Ascending aorta (tissue), 2 donors: ENCODE measurements around the gene BLTP1. TPM values are rescaled to one million over a fixed set of nuclear protein-coding genes. Genes with fewer than 3 reads are reported as not detected.

Experiments used
- DNase-seq, 2 donors: peaks; one replicate each; pipeline ENCODE4 v3.0.0-alpha.2; 2019; ENCODE audit warnings: low spot score in 2 of 2
- H3K27ac ChIP-seq, 2 donors: fragments of 200-600 bp; sonication (generic); one replicate each; pipeline ENCODE4 v1.5.1; 2016 to 2017; ENCODE audit warnings: mild to moderate bottlenecking in 1 of 2
- H3K27me3 ChIP-seq: fragments of 200-600 bp; sonication (generic); one replicate; pipeline ENCODE4 v1.5.1; 2017
- H3K36me3 ChIP-seq, 2 donors: fragments of 200-600 bp; sonication (generic); one replicate each; pipeline ENCODE4 v1.5.1; 2016
- H3K4me1 ChIP-seq, 2 donors: fragments of 200-600 bp; sonication (generic); one replicate each; pipeline ENCODE4 v1.5.1; 2016 to 2017; ENCODE audit warnings: mild to moderate bottlenecking in 1 of 2
- H3K4me3 ChIP-seq, 2 donors: fragments of 200-600 bp; sonication (generic); one replicate each; pipeline ENCODE4 v1.5.1; 2016 to 2017; ENCODE audit warnings: mild to moderate bottlenecking in 1 of 2
- H3K9me3 ChIP-seq, 2 donors: fragments of 200-600 bp; sonication (generic); one replicate each; pipeline ENCODE4 v1.5.1; 2016
- intact Hi-C: fragments of 100-400 bp; cut with DNase I; formaldehyde crosslinking; loops from one replicate; pipeline ENCODE4 v1.15.1; 2023
- total RNA-seq: library from RNA; depleted of rRNA; stranded (reverse); fragments of >200 nt; gene quantifications from one replicate; pipeline ENCODE4 v1.1.0, GENCODE V29; 2016
- TF ChIP-seq, protein P1 (sequence below), 3 experiments: fragments of 200-600 bp in 2 of 3; fragments of 450-650 bp in 1 of 3; sonication (generic) in 2 of 3; IDR thresholded peaks; one replicate each; pipeline ENCODE4 v1.5.1; 2016 to 2019; ENCODE audit warnings: antibody characterized with exemption in 3 of 3, mild to moderate bottlenecking in 1 of 3, moderate library complexity in 1 of 3

The BLTP1 gene
- total RNA-seq, 1 donor from 2014 or later: 188 TPM

DNA sequence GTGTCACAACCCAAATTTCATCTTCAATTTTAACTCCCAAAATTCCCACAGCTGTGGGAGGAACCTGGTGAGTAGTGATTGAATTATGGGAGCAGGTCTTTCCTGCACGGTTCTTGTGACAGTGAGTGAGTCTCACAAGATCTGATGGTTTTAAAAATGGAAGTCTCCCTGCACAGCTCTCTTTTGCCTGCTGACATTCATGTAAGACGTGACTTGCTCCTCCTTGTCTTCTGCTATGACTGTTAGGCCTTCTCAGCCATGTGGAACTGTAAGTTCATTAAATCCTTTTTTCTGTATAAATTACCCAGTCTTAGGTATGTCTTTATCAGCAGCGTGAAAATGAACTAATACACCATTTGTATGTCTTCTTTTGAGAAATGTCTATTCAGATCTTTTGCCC is 13.0 kb upstream of the BLTP1 start:
- no peak for DNase-seq
- TF ChIP-seq, protein P1, sequence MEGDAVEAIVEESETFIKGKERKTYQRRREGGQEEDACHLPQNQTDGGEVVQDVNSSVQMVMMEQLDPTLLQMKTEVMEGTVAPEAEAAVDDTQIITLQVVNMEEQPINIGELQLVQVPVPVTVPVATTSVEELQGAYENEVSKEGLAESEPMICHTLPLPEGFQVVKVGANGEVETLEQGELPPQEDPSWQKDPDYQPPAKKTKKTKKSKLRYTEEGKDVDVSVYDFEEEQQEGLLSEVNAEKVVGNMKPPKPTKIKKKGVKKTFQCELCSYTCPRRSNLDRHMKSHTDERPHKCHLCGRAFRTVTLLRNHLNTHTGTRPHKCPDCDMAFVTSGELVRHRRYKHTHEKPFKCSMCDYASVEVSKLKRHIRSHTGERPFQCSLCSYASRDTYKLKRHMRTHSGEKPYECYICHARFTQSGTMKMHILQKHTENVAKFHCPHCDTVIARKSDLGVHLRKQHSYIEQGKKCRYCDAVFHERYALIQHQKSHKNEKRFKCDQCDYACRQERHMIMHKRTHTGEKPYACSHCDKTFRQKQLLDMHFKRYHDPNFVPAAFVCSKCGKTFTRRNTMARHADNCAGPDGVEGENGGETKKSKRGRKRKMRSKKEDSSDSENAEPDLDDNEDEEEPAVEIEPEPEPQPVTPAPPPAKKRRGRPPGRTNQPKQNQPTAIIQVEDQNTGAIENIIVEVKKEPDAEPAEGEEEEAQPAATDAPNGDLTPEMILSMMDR (IDR thresholded peaks at IDR 0.05): no peak
- intact Hi-C loops: no loop called here
- Histone ChIP-seq H3K4me3 (no peak overlapping the region), H3K9me3 (no peaks in the 10 kb centered on the region), H3K4me1 (no peaks in the 10 kb centered on the region), H3K36me3 (no peaks in the 10 kb centered on the region), H3K27ac (no peak overlapping the region), H3K27me3 (no peaks in the 10 kb centered on the region)

- intact Hi-C loops: no loop called here
- Histone ChIP-seq H3K27ac (no peak overlapping the region), H3K4me1 (no peaks in the 10 kb centered on the region), H3K27me3 (no peaks in the 10 kb centered on the region), H3K4me3 (no peak overlapping the region), H3K36me3 (no peaks in the 10 kb centered on the region), H3K9me3 (no peaks in the 10 kb centered on the region)
- TF ChIP-seq, protein P1 (IDR thresholded peaks at IDR 0.05): no peak
- no peak for DNase-seq
Observed at GRCh38 chr4:122140834-122141233, 11.3 kb upstream of the BLTP1 start.

DNA sequence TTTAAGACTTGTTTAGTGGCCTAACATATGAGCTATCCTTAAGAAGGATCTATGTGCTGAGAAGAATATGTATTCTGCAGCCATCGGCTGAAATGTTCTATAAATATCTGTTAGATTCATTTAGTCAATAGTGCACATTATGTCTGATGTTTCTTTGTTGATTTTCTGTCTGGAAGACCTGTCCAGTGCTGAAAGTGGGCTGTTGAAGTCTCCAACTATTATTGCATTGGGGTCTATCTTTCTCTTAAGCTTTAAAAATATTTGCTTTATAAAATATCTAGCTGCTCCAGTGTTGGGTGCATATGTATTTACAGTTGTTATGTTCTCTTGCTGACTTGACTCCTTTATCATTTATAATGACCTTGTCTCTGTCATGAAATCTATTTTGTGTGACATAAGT is 9.4 kb upstream of the BLTP1 start:
- intact Hi-C loops: no loop called here
- Histone ChIP-seq H3K9me3 (no peaks in the 10 kb centered on the region), H3K36me3 (no peaks in the 10 kb centered on the region), H3K4me3 (no peak overlapping the region), H3K27ac (no peak overlapping the region), H3K27me3 (no peaks in the 10 kb centered on the region), H3K4me1 (no peaks in the 10 kb centered on the region)
- TF ChIP-seq, protein P1 (IDR thresholded peaks at IDR 0.05): no peak
- no peak for DNase-seq

DNA sequence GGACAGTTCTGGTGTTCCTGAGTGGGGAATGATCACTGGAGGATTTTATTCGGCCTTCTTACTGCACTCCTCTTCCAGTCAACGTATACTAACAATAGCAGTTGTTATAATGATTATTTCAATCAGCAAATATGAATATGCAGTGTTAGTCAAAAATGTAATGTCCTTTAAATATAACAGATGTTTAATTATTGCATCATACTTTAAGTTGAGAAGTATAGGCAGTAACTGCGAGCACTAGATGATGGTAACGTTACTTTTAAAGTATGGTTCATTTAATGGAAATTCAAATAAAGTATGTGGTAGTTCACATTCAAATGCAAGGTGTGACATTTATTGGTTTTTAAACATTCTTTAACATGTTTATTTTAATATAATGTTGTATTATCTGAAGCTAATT is 5.5 kb upstream of the BLTP1 start:
- Histone ChIP-seq H3K27me3 (no peaks in the 10 kb centered on the region), H3K27ac (no peak overlapping the region), H3K9me3 (no peaks in the 10 kb centered on the region), H3K4me3 (no peak overlapping the region), H3K4me1 (peaks cover 0 to 7% of the 10 kb centered on the region in 2 donors), H3K36me3 (no peaks in the 10 kb centered on the region)
- intact Hi-C loops: no loop called here
- TF ChIP-seq, protein P1 (IDR thresholded peaks at IDR 0.05): no peak
- DNase-seq: no peak

DNA sequence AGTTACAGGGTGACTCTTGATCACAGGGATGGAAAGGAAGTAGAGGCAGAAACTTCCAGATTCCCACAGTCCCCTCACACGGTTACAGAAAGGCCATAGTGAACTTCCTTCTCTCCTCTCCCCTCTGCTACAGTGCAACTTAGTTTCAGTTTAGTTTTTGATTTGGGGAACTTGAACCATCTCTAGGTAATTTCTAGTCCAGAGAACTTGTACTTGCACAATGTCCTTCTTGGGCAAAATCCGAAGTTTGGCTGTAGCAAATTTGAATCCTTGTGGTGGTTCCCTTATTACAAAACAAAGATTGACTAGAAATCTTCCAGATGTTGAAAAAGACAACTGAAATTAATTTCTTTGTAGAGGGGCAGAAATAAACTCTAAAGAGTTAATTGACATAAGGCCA is 1.2 kb upstream of the BLTP1 start:
- Histone ChIP-seq H3K9me3 (no peaks in the 10 kb centered on the region), H3K4me1 (peaks cover 0 to 12% of the 10 kb centered on the region in 2 donors), H3K36me3 (no peaks in the 10 kb centered on the region), H3K4me3 (peak overlapping the region; percentile 92 to 97), H3K27ac (peak overlapping the region; percentile 97 to 98), H3K27me3 (no peaks in the 10 kb centered on the region)
- DNase-seq: no peak
- intact Hi-C loops: loop anchor here (2.0 to 5.0 kb wide), 2 partner anchors 200 to 279 kb away; partner anchors contain the start of gene BBS7
- TF ChIP-seq, protein P1 (IDR thresholded peaks at IDR 0.05): no peak

DNA sequence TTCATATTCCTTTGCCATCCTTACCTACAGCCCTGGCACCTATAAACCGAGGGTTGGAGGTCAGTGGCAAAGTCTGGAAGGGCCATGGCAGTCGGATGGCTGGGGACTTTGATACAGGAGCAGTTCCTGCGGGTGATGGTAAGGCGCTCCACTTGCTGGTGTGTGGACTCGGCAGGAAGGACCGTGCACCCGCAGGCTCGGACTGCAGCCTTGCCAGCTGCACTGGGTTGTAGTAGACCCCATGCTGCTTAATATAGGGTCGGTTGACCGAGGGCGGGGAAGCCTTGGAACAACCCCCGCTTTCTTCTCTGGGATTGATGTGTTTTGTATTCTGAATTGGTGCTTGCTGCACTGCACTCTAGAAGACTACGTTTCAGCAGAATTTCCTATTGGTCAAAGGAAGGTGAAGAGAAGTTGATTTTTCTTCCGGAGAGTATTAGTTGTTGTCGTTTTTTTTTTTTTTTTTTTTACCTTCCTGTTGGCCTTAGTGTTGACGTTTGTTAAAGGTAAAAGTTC is 638 bp downstream of the BLTP1 start:
- Histone ChIP-seq H3K4me1 (peaks cover 0 to 12% of the 10 kb centered on the region in 2 donors), H3K27ac (peak overlapping the region; percentile 97 to 98), H3K9me3 (no peaks in the 10 kb centered on the region), H3K27me3 (no peaks in the 10 kb centered on the region), H3K4me3 (peak overlapping the region; percentile 92 to 97), H3K36me3 (no peaks in the 10 kb centered on the region)
- TF ChIP-seq, protein P1 (IDR thresholded peaks at IDR 0.05): no peak
- intact Hi-C loops: loop anchor here (5.0 kb wide), 1 partner anchor 280 kb away; the partner anchor contains the start of gene BBS7
- peak in 1 of 2 donors; percentile 73 for DNase-seq
